ENCODE data around the gene DHX34. TPM values are rescaled to one million over a fixed set of nuclear protein-coding genes. Genes with fewer than 3 reads are reported as not detected.
"Not testable (repeated sequence)": the region's sequence is repeated elsewhere in the genome, so short reads cannot be mapped to it uniquely, and the experiment has no call there.

Gene DHX34
- total RNA-seq, 1 donor from 2014 or later = 32.4 TPM

GRCh38 chr19:47343194-47343802, 5.8 kb upstream of the DHX34 start:
- H3K27ac Mint-ChIP-seq (ENCODE audit: unreplicated experiment) = peak overlapping the region; percentile 71
- no peak for DNase-seq (ENCODE audit: low read depth, low spot score)
- no peak for TF ChIP-seq CTCF (conservative IDR thresholded peaks at IDR 0.05)
- peaks cover 5% of the 10 kb centered on the region for H3K27me3 Mint-ChIP-seq (ENCODE audit: low read depth)
- H3K4me3 Mint-ChIP-seq = no peak overlapping the region
- H3K4me1 Mint-ChIP-seq = peaks cover under 1% of the 10 kb centered on the region
- H3K36me3 Mint-ChIP-seq (ENCODE audit: low read depth) = no peaks in the 10 kb centered on the region
- no peaks in the 10 kb centered on the region for H3K9me3 Mint-ChIP-seq

- Mint-ChIP-seq H3K9me3 (peaks cover 2% of the 10 kb centered on the region), H3K27me3 (ENCODE audit: low read depth) (peaks cover 5% of the 10 kb centered on the region), H3K36me3 (ENCODE audit: low read depth) (peaks cover 2% of the 10 kb centered on the region), H3K4me3 (no peak overlapping the region), H3K27ac (ENCODE audit: unreplicated experiment) (no peak overlapping the region), H3K4me1 (peaks cover 10% of the 10 kb centered on the region)
- no peak for TF ChIP-seq CTCF (conservative IDR thresholded peaks at IDR 0.05)
- DNase-seq (ENCODE audit: low read depth, low spot score) = no peak
These were observed 4.7 kb upstream of the DHX34 start for GRCh38 chr19:47344425-47344824.

- H3K27ac Mint-ChIP-seq (ENCODE audit: unreplicated experiment) = not testable (repeated sequence)
- Mint-ChIP-seq H3K36me3 (ENCODE audit: low read depth) (peaks cover 12% of the 10 kb centered on the region), H3K4me1 (peaks cover 23% of the 10 kb centered on the region)
These were observed 3.1 kb upstream of the DHX34 start for GRCh38 chr19:47346024-47346423.

GRCh38 chr19:47350630-47351029, 1.5 kb downstream of the DHX34 start:
- no peak overlapping the region for H3K27ac Mint-ChIP-seq (ENCODE audit: unreplicated experiment)
- peaks cover 2% of the 10 kb centered on the region for H3K9me3 Mint-ChIP-seq
- DNase-seq (ENCODE audit: low read depth, low spot score) = no peak
- TF ChIP-seq CTCF (conservative IDR thresholded peaks at IDR 0.05) = no peak
- H3K36me3 Mint-ChIP-seq (ENCODE audit: low read depth) = peaks cover 32% of the 10 kb centered on the region
- peak overlapping the region; percentile 83 for H3K4me3 Mint-ChIP-seq
- peaks cover 36% of the 10 kb centered on the region for H3K4me1 Mint-ChIP-seq
- no peaks in the 10 kb centered on the region for H3K27me3 Mint-ChIP-seq (ENCODE audit: low read depth)

More at GRCh38 chr19:47346024-47346423, 3.1 kb upstream of the DHX34 start:
- not testable (repeated sequence) for H3K4me3 Mint-ChIP-seq; H3K9me3 Mint-ChIP-seq; H3K27me3 Mint-ChIP-seq (ENCODE audit: low read depth); DNase-seq (ENCODE audit: low read depth, low spot score)

GRCh38 chr19:47351548-47351947, 2.4 kb downstream of the DHX34 start:
- Mint-ChIP-seq H3K4me1 (peaks cover 36% of the 10 kb centered on the region), H3K4me3 (peak overlapping the region; percentile 88), H3K27ac (ENCODE audit: unreplicated experiment) (no peak overlapping the region), H3K9me3 (peaks cover 2% of the 10 kb centered on the region), H3K36me3 (ENCODE audit: low read depth) (peaks cover 39% of the 10 kb centered on the region), H3K27me3 (ENCODE audit: low read depth) (no peaks in the 10 kb centered on the region)
- no peak for DNase-seq (ENCODE audit: low read depth, low spot score)
- no peak for TF ChIP-seq CTCF (conservative IDR thresholded peaks at IDR 0.05)

GRCh38 chr19:47352095-47352494, 3.0 kb downstream of the DHX34 start:
- no peak overlapping the region for H3K27ac Mint-ChIP-seq (ENCODE audit: unreplicated experiment)
- H3K9me3 Mint-ChIP-seq = peaks cover 2% of the 10 kb centered on the region
- no peak for TF ChIP-seq CTCF (conservative IDR thresholded peaks at IDR 0.05)
- H3K27me3 Mint-ChIP-seq (ENCODE audit: low read depth) = no peaks in the 10 kb centered on the region
- H3K36me3 Mint-ChIP-seq (ENCODE audit: low read depth) = peaks cover 39% of the 10 kb centered on the region
- peaks cover 36% of the 10 kb centered on the region for H3K4me1 Mint-ChIP-seq
- DNase-seq (ENCODE audit: low read depth, low spot score) = no peak
- peak overlapping the region; percentile 31 for H3K4me3 Mint-ChIP-seq
